Neural progenitor cell (in vitro differentiated cells): ENCODE measurements around the gene KRTAP10-2.

Source experiments
- CTCF ChIP-seq: fragments of 200-600 bp; sonication (generic); IDR thresholded peaks from 2 replicates; pipeline ENCODE4 v1.5.1; 2017; ENCODE audit warnings: antibody characterized with exemption, mild to moderate bottlenecking
- EZH2 ChIP-seq: fragments of 200-600 bp; sonication (generic); IDR thresholded peaks from 2 replicates; pipeline ENCODE4 v1.6.1; 2017; ENCODE audit warnings: antibody characterized with exemption, mild to moderate bottlenecking, moderate library complexity
- EZH2phosphoT487 ChIP-seq: fragments of 200-600 bp; sonication (generic); IDR thresholded peaks from 2 replicates; pipeline ENCODE4 v1.6.1; 2017; ENCODE audit warnings: antibody characterized with exemption

DNA sequence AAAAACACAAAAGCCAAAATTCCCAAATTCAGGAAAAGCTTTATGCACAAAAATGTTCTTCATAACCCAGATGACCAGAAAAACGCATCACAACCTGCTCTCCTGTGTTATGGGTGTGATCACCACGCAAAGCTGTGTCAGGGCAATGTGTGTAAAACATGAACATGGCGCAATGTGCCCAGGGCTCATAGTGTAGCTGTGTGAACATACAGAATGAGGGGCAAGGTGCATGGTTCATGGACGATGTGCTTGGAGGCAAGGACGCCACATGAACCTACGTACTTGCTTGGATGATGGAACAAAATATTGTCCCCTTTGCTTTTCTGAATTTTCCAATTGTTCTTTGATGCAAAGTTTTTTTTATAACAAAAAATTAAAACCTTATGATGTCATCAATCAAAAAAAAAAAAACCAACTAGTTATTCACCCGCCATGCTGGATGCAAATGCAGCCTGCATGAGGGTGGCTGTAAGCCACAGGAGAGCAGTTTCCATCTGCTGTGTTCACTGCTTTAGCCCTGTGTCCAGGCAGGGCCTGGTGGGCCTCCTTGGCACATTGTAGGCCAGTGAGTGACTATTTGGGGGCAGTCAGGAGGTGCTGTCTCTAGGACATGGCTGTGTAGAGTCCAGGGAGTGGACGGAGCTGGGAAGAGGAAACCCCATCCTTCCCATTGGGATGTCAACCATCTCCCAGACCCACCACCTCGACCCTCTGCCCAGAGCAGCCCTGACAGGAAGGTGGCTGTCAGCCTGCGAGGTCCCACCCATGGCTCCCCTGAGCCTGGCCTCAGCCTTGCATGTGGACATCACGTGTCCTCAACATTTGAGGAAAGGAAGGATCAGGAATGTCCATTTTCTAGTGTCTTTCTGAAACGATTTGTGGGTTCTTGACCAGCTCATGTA lies 25.0 kb downstream of the KRTAP10-2 start:
- TF ChIP-seq CTCF (no peak), EZH2 (no peak), EZH2phosphoT487 (no peak)
